Osteoblast (primary cell): Measurements from ENCODE around the gene CNGA4. TPM values are rescaled to one million over a fixed set of nuclear protein-coding genes. Genes with fewer than 3 reads are reported as not detected.
A peak's percentile ranks its signal among the peaks of the same experiment; 100 is the strongest.

Experiments used
- DNase-seq: peaks from one replicate; pipeline ENCODE4 v3.0.0; 2011; ENCODE audit warnings: low spot score, mixed read lengths; ENCODE audit not compliant: insufficient read length; ENCODE audit errors: missing footprints
- H2AFZ ChIP-seq: 2 replicates; pipeline ENCODE4 v1.6.0; 2011; ENCODE audit warnings: mild to moderate bottlenecking, low read length
- H3K27ac ChIP-seq: 2 replicates; pipeline ENCODE4 v1.5.1; 2011; ENCODE audit warnings: mild to moderate bottlenecking, low read depth, low read length, moderate library complexity
- H3K27me3 ChIP-seq: 2 replicates; pipeline ENCODE4 v1.6.0; 2012; ENCODE audit warnings: mild to moderate bottlenecking, control low read depth, inconsistent platforms, low read length, moderate library complexity; ENCODE audit not compliant: insufficient read depth
- H3K36me3 ChIP-seq: 2 replicates; pipeline ENCODE4 v1.5.1; 2011; ENCODE audit warnings: mild to moderate bottlenecking, low read length, control low read depth, moderate library complexity; ENCODE audit not compliant: insufficient read depth
- H3K4me1 ChIP-seq: 2 replicates; pipeline ENCODE4 v1.5.1; 2011; ENCODE audit warnings: mild to moderate bottlenecking, low read length, control low read depth, moderate library complexity; ENCODE audit not compliant: insufficient read depth
- H3K4me2 ChIP-seq: 2 replicates; pipeline ENCODE4 v1.6.0; 2011; ENCODE audit warnings: mild to moderate bottlenecking, low read length; ENCODE audit not compliant: insufficient read depth
- H3K4me3 ChIP-seq: fragments of 200-600 bp; sonication (generic); 3 replicates; pipeline ENCODE4 v1.5.1; 2012; ENCODE audit warnings: mild to moderate bottlenecking, low read length, inconsistent platforms; ENCODE audit not compliant: insufficient read depth
- H3K79me2 ChIP-seq: 2 replicates; pipeline ENCODE4 v1.6.0; 2012; ENCODE audit warnings: mild to moderate bottlenecking, low read length, control low read depth, inconsistent platforms; ENCODE audit not compliant: insufficient read depth
- H3K9me3 ChIP-seq: 2 replicates; pipeline ENCODE4 v1.5.1; 2011; ENCODE audit warnings: low read depth, low read length, control low read depth
- H4K20me1 ChIP-seq: 2 replicates; pipeline ENCODE4 v1.6.0; 2012; ENCODE audit warnings: mild to moderate bottlenecking, low read length, control low read depth; ENCODE audit not compliant: insufficient read depth
- total RNA-seq: library from RNA; depleted of rRNA; stranded (reverse); fragments of >200 nt; gene quantifications from 2 replicates; pipeline ENCODE4 v1.2.3, GENCODE V29; 2012
- TF ChIP-seq, protein P1 (sequence below): IDR thresholded peaks from 2 replicates; pipeline ENCODE4 v1.5.1; 2011; ENCODE audit warnings: mild to moderate bottlenecking, low read depth, low read length, moderate library complexity; ENCODE audit errors: extremely low read depth

The CNGA4 gene
- total RNA-seq, 1 donor, result under 0.01 TPM

DNA sequence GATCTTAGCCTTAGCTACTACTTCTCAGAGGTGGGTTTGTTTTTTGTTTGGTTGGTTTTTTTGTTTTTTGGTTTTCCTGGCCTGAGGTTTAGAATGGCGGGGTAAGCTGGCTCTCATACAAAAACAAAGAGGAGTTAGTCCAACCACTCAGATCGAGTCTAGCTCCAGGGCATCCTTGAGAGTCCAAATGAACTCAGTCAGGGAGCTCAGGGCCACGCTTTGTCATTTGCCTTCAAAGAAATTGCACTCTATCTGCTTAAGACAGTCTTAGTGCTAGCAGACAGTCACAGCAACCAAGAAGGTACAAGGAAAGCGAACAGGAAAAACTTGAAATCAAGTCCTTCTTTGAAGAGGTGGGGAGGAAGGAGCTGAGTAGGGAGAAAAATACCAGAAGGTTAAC is 22.4 kb upstream of the CNGA4 start:
- no peak overlapping the region for H3K4me3 ChIP-seq

DNA sequence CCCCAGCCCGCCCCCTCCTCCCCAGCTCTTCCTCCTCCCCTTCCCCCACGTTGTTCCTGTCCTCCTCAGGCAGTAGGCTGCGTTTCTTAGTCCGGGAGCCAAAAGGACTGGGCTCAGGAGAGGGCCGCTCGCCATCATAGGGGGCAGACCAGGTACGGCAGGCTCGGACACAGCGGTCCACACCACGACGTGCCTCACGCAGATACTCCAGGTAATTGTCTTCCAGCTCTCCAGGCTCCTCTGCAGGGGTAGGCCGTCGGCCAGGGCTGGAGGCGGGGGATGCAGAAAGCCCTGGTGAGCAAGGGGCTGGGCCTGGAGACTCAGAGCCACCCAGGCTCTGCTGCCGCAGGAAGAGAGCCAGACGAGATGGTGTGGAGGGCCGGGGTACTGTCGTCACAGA is 21.2 kb upstream of the CNGA4 start:
- peaks cover 11% of the 10 kb centered on the region for H3K79me2 ChIP-seq
- H3K4me1 ChIP-seq, result peaks cover 10% of the 10 kb centered on the region
- TF ChIP-seq, protein P1, sequence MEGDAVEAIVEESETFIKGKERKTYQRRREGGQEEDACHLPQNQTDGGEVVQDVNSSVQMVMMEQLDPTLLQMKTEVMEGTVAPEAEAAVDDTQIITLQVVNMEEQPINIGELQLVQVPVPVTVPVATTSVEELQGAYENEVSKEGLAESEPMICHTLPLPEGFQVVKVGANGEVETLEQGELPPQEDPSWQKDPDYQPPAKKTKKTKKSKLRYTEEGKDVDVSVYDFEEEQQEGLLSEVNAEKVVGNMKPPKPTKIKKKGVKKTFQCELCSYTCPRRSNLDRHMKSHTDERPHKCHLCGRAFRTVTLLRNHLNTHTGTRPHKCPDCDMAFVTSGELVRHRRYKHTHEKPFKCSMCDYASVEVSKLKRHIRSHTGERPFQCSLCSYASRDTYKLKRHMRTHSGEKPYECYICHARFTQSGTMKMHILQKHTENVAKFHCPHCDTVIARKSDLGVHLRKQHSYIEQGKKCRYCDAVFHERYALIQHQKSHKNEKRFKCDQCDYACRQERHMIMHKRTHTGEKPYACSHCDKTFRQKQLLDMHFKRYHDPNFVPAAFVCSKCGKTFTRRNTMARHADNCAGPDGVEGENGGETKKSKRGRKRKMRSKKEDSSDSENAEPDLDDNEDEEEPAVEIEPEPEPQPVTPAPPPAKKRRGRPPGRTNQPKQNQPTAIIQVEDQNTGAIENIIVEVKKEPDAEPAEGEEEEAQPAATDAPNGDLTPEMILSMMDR, result no peak
- no peak for DNase-seq
- H2AFZ ChIP-seq, result no peak overlapping the region
- H3K36me3 ChIP-seq, result peaks cover 63% of the 10 kb centered on the region
- H3K9me3 ChIP-seq, result no peaks in the 10 kb centered on the region
- no peaks in the 10 kb centered on the region for H3K27me3 ChIP-seq
- peaks cover 8% of the 10 kb centered on the region for H4K20me1 ChIP-seq
- no peak overlapping the region for H3K4me3 ChIP-seq
- no peak overlapping the region for H3K27ac ChIP-seq
- H3K4me2 ChIP-seq, result no peak overlapping the region

More for the DNA sequence above, 22.4 kb upstream of the CNGA4 start:
- no peak for DNase-seq
- Histone ChIP-seq H3K79me2 (peaks cover 11% of the 10 kb centered on the region), H3K36me3 (peaks cover 54% of the 10 kb centered on the region), H3K27me3 (no peaks in the 10 kb centered on the region), H3K4me2 (no peak overlapping the region), H4K20me1 (peaks cover 8% of the 10 kb centered on the region), H3K4me1 (peaks cover 10% of the 10 kb centered on the region), H3K27ac (no peak overlapping the region), H3K9me3 (no peaks in the 10 kb centered on the region), H2AFZ (no peak overlapping the region)
- TF ChIP-seq, protein P1, result no peak

DNA sequence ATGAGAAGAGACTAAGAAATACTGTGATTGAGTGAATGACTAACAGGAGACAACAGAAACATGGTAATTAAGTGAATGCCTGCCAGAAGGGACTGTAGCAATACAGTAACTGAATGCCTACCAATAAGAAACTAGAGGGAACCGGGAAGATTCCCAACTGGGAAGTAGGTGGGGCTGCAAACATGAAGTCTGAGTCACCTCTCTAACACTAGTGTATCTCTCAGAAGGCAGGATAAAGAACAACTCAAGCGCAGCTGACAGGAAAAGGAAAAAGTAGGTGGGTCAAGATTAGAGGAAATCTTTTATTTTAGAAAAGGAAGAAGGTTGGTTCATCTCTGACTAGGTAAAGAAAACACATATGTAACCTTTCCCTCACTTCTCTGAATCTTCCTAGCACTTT is 19.5 kb upstream of the CNGA4 start:
- Histone ChIP-seq H3K36me3 (peaks cover 65% of the 10 kb centered on the region), H3K9me3 (no peaks in the 10 kb centered on the region), H3K4me2 (peak overlapping the region; percentile 34), H2AFZ (no peak overlapping the region), H3K4me3 (no peak overlapping the region), H3K27me3 (no peaks in the 10 kb centered on the region), H3K27ac (peak overlapping the region; percentile 57), H4K20me1 (peaks cover 9% of the 10 kb centered on the region), H3K79me2 (peaks cover 11% of the 10 kb centered on the region), H3K4me1 (peaks cover 10% of the 10 kb centered on the region)
- peak; percentile 97 for DNase-seq
- TF ChIP-seq, protein P1, result no peak

GRCh38 chr11:6223854-6224253 is 15.0 kb upstream of the CNGA4 start:
- H3K4me2 ChIP-seq, result no peak overlapping the region
- H2AFZ ChIP-seq, result no peak overlapping the region
- no peaks in the 10 kb centered on the region for H3K9me3 ChIP-seq
- peaks cover 45% of the 10 kb centered on the region for H3K79me2 ChIP-seq
- DNase-seq, result no peak
- H3K4me3 ChIP-seq, result no peak overlapping the region
- TF ChIP-seq, protein P1, result no peak
- no peak overlapping the region for H3K27ac ChIP-seq
- H3K4me1 ChIP-seq, result peaks cover 9% of the 10 kb centered on the region
- H3K27me3 ChIP-seq, result no peaks in the 10 kb centered on the region
- peaks cover 37% of the 10 kb centered on the region for H3K36me3 ChIP-seq
- peaks cover 9% of the 10 kb centered on the region for H4K20me1 ChIP-seq
